ENCODE measurements around the gene MICAL2. TPM values are rescaled to one million over a fixed set of nuclear protein-coding genes. Genes with fewer than 3 reads are reported as not detected.

MICAL2 gene
- total and polyA plus RNA-seq, 2 donors (not counting 3 experiments of a cell fraction or from before 2014, with no cell fraction given): 67.6 to 200 TPM

DNA sequence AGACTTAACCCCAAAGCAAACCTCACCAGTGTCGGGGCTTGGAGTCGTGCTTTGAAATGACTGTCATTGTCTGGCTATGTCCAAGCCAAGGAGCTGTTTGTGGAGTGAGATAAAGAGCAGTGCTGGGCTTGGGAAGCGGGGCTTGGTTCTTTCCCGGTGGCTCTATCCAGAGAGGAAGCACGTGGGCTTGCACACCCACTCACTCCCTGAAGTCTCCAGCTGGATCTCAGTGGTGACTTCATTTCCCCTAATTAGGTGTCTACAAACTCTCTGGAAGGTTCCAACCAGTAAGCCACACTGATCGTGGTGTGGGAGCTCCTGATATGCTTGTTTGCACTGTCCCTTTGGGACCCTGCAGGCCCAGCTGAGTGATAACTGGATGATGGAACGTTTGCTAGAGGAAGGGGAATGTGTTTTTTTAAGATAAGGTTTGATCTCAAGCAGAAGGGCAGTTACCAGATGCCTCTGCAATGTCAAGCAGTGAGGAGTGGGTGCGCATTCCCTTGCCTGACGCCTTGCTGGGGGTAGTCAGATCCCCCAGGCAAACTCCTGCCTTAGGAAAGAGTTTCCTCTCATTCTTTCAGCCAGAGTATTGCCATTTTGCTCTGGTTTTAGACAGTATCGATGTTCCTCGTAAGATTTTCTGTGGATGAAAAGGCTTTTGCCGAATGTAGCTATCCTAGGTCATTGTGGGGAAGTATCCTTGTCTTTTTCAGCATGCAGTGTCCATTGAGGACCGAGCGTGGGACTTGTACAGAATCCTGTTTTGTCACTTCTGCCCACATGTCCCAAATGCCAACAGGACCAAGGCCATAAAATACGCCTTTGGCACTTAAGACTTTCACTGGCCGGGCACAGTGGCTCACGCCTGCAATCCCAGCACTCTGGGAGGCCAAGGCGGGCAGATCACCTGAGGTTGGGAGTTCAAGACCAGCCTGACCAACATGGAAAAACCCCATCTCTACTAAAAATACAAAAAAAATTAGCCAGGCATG lies 90.9 kb downstream of the MICAL2 start:
- intact Hi-C loops (cut with micrococcal nuclease) (loop anchor here (1.0 to 2.0 kb wide), 11 partner anchors 18 to 154 kb away; partner anchors contain the start of gene MICAL2), dilution Hi-C loops (cut with MboI; ENCODE audit: extremely low pct_ligation_motif_present, low sequenced_read_pairs) (no loop called here)
- FAIRE-seq: peak; percentile 99
- DNase-seq (ENCODE audit: low read depth, low spot score): peak; percentile 99
- no peaks in the 10 kb centered on the region for H4K20me1 ChIP-seq (replicated peaks; ENCODE audit: control insufficient read depth, extremely low read depth, insufficient read depth, low read length)
- H3K36me3 ChIP-seq (ENCODE audit: control insufficient read depth in 2 of 2, extremely low read depth in 1 of 2, insufficient read depth in 2 of 2, low read length in 2 of 2): peaks cover 4% of the 10 kb centered on the region in 2 experiments
- no peak overlapping the region for H3K4me3 ChIP-seq (replicated peaks in 1 of 3; ENCODE audit: insufficient read depth in 1 of 3, low read depth in 1 of 3, low read length in 3 of 3)
- H3K4me2 ChIP-seq (ENCODE audit: insufficient read depth, low read length): peak overlapping the region; percentile 29
- H3K9ac ChIP-seq (replicated peaks; ENCODE audit: extremely low read depth, insufficient read depth, low read length): peak overlapping the region; percentile 81
- peak overlapping the region; percentile 94 for H3K27ac ChIP-seq (ENCODE audit: insufficient read depth, low read depth, low read length)
- ChIA-PET CTCF (interaction anchor here (0.7 to 4.6 kb wide), 29 partner anchors 9 to 206 kb away, joined by 3 to 36 read pairs (median 5); partner anchors contain the start of gene MICAL2), POLR2A (interaction anchor here (0.8 to 2.6 kb wide), 12 partner anchors 16 to 1392 kb away, joined by 3 to 23 read pairs (median 4); partner anchors contain the start of gene EIF4G2)
- H3K4me1 ChIP-seq (ENCODE audit: control insufficient read depth, extremely low read depth, insufficient read depth, low read length): peaks cover 42% of the 10 kb centered on the region
- TF ChIP-seq MYC (IDR thresholded peaks at IDR 0.05; ENCODE audit: low read depth, low read length): peak; percentile 79
- TF ChIP-seq, protein P1, sequence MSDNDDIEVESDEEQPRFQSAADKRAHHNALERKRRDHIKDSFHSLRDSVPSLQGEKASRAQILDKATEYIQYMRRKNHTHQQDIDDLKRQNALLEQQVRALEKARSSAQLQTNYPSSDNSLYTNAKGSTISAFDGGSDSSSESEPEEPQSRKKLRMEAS (IDR thresholded peaks at IDR 0.05; ENCODE audit: insufficient read depth, insufficient read length): peak; percentile 96
- TF ChIP-seq EZH2 (IDR thresholded peaks at IDR 0.05; ENCODE audit: borderline replicate concordance, low read depth, low read length, severe bottlenecking): no peak
- peak; percentile 80 for TF ChIP-seq FOS (IDR thresholded peaks at IDR 0.05; ENCODE audit: borderline replicate concordance, insufficient read depth, low read length)
- TF ChIP-seq POLR2A (IDR thresholded peaks at IDR 0.05; ENCODE audit: low read depth, low read length): peak; percentile 79
- TF ChIP-seq JUN (IDR thresholded peaks at IDR 0.05; ENCODE audit: borderline replicate concordance, insufficient read depth, insufficient read length, low read depth): peak; percentile 85
- TF ChIP-seq GATA2 (IDR thresholded peaks at IDR 0.05; ENCODE audit: insufficient read depth, insufficient read length, low read depth, low read length): peak; percentile 97
- TF ChIP-seq, protein P2, sequence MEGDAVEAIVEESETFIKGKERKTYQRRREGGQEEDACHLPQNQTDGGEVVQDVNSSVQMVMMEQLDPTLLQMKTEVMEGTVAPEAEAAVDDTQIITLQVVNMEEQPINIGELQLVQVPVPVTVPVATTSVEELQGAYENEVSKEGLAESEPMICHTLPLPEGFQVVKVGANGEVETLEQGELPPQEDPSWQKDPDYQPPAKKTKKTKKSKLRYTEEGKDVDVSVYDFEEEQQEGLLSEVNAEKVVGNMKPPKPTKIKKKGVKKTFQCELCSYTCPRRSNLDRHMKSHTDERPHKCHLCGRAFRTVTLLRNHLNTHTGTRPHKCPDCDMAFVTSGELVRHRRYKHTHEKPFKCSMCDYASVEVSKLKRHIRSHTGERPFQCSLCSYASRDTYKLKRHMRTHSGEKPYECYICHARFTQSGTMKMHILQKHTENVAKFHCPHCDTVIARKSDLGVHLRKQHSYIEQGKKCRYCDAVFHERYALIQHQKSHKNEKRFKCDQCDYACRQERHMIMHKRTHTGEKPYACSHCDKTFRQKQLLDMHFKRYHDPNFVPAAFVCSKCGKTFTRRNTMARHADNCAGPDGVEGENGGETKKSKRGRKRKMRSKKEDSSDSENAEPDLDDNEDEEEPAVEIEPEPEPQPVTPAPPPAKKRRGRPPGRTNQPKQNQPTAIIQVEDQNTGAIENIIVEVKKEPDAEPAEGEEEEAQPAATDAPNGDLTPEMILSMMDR (IDR thresholded peaks at IDR 0.05; ENCODE audit: extremely low read depth in 1 of 2, insufficient read depth in 1 of 2, low read depth in 1 of 2, low read length in 2 of 2): no peak
- TF ChIP-seq POLR2AphosphoS5 (IDR thresholded peaks at IDR 0.05; ENCODE audit: insufficient read depth, low read depth, low read length): peak; percentile 89
- no peaks in the 10 kb centered on the region for H3K27me3 ChIP-seq (ENCODE audit: control insufficient read depth in 2 of 2, insufficient read depth in 2 of 2, low read length in 2 of 2)
- peaks cover 14% of the 10 kb centered on the region for H3K79me2 ChIP-seq (ENCODE audit: control insufficient read depth, insufficient read depth, low read length)
- BruUV-seq (replicated peaks): TSS peak; percentile 91
- no peak overlapping the region for H2AFZ ChIP-seq (ENCODE audit: low read depth, low read length)
- H3K9me1 ChIP-seq (replicated peaks; ENCODE audit: control insufficient read depth, extremely low read depth, insufficient read depth, low read length): no peaks in the 10 kb centered on the region
- H3K9me3 ChIP-seq (replicated peaks; ENCODE audit: control insufficient read depth, insufficient read depth, low read length): no peaks in the 10 kb centered on the region

Measured in endothelial cell of umbilical vein (primary cell).